ENCODE data around the gene ZBTB16.

ZBTB16 gene

GRCh38 chr11:114193730-114194679 lies 134.5 kb downstream of the ZBTB16 start:
- DNase-seq = no peak

GRCh38 chr11:114194702-114195101 lies 135.2 kb downstream of the ZBTB16 start:
- DNase-seq = no peak

GRCh38 chr11:114195151-114195550 lies 135.6 kb downstream of the ZBTB16 start:
- no peak for DNase-seq

GRCh38 chr11:114195981-114196731 lies 136.6 kb downstream of the ZBTB16 start:
- DNase-seq = no peak

- no peak for DNase-seq
Observed at GRCh38 chr11:114196997-114197703, 137.6 kb downstream of the ZBTB16 start.

- no peak for DNase-seq
Observed at GRCh38 chr11:114197799-114198500, 138.4 kb downstream of the ZBTB16 start.

GRCh38 chr11:114199051-114199450 lies 139.5 kb downstream of the ZBTB16 start:
- DNase-seq = no peak

GRCh38 chr11:114200351-114201133 lies 141.0 kb downstream of the ZBTB16 start:
- no peak for DNase-seq

- DNase-seq = no peak
Observed at GRCh38 chr11:114201219-114201618, 141.7 kb downstream of the ZBTB16 start.

GRCh38 chr11:114202011-114202609 lies 142.6 kb downstream of the ZBTB16 start:
- DNase-seq = no peak

GRCh38 chr11:114207096-114207495 lies 147.6 kb downstream of the ZBTB16 start:
- DNase-seq = no peak

GRCh38 chr11:114208377-114208776 lies 148.9 kb downstream of the ZBTB16 start:
- peak in 2 of 5 donors; percentile 6 to 75 for DNase-seq

- DNase-seq = no peak
Observed at GRCh38 chr11:114209343-114209742, 149.8 kb downstream of the ZBTB16 start.

- DNase-seq = no peak
Observed at GRCh38 chr11:114209904-114210303, 150.4 kb downstream of the ZBTB16 start.

GRCh38 chr11:114211444-114212121 lies 152.1 kb downstream of the ZBTB16 start:
- no peak for DNase-seq

- no peak for DNase-seq
Observed at GRCh38 chr11:114213622-114214021, 154.1 kb downstream of the ZBTB16 start.

- no peak for DNase-seq
Observed at GRCh38 chr11:114215428-114215827, 155.9 kb downstream of the ZBTB16 start.

GRCh38 chr11:114215871-114216795 lies 156.6 kb downstream of the ZBTB16 start:
- no peak for DNase-seq

GRCh38 chr11:114216796-114217180 lies 157.3 kb downstream of the ZBTB16 start:
- peak in 1 of 5 donors; percentile 51 for DNase-seq

Measured in T-helper 1 cell (primary cell).